SK-N-SH (cell line): ENCODE data around the gene DGKZ. TPM values are rescaled to one million over a fixed set of nuclear protein-coding genes. Genes with fewer than 3 reads are reported as not detected.

Experiments used
- CTCF ChIA-PET: fragments of 300-600, 350-600 bp; formaldehyde crosslinking; extraction: SDS; loops from one replicate; lab custom pipeline; 2021; lab: Yijun Ruan, JAX
- POLR2A ChIA-PET: fragments of 350-600 bp; sonication (Branson Sonifier 250); formaldehyde crosslinking; extraction: SDS; loops from one replicate; lab custom pipeline; 2020; ENCODE audit warnings: antibody characterized with exemption, inconsistent platforms; lab: Yijun Ruan, JAX
- DNase-seq: peaks from one replicate; pipeline ENCODE4 v3.0.0; 2012
- H2AFZ ChIP-seq: fragments of 200-600 bp; sonication (generic); 2 replicates; pipeline ENCODE4 v1.8.1; 2016; ENCODE audit warnings: antibody characterized with exemption, mild to moderate bottlenecking, low read depth
- H3F3A ChIP-seq: fragments of 200-600 bp; sonication (generic); replicated peaks from 2 replicates; pipeline ENCODE3; 2016; ENCODE audit warnings: antibody characterized with exemption, mild to moderate bottlenecking; ENCODE audit not compliant: insufficient read depth
- H3K27ac ChIP-seq, 2 experiments: fragments of 200-500 bp in 1 of 2; fragments of 200-600 bp in 1 of 2; sonication (Bioruptor generic) in 1 of 2; sonication (generic), shearing (Covaris generic) in 1 of 2; 2 replicates each; pipeline versions ENCODE4 v1.5.1 to v1.6.1; 2014 to 2016; ENCODE audit warnings: low read depth in 2 of 2, inconsistent platforms in 1 of 2, low read length in 1 of 2, mild to moderate bottlenecking in 1 of 2, mixed read lengths in 1 of 2
- H3K27me3 ChIP-seq: fragments of 200-600 bp; sonication (generic), shearing (Covaris generic); 2 replicates; pipeline ENCODE4 v1.6.1; 2016; ENCODE audit warnings: mixed run types; ENCODE audit not compliant: insufficient read depth
- H3K36me3 ChIP-seq, 2 experiments: fragments of 200-500 bp in 1 of 2; fragments of 200-600 bp in 1 of 2; sonication (Bioruptor generic) in 1 of 2; sonication (generic) in 1 of 2; replicated peaks in 1 of 2; 2 replicates each; pipeline versions ENCODE3 to v1.5.1; 2014 to 2016; ENCODE audit warnings: low read length in 1 of 2, mild to moderate bottlenecking in 1 of 2; ENCODE audit not compliant: insufficient read depth in 2 of 2, control insufficient read depth in 1 of 2
- H3K4me1 ChIP-seq, 2 experiments: fragments of 200-500 bp in 1 of 2; fragments of 200-600 bp in 1 of 2; sonication (Bioruptor generic) in 1 of 2; sonication (generic), shearing (Covaris generic) in 1 of 2; 2 replicates each; pipeline versions ENCODE4 v1.5.1 to v1.6.1; 2014 to 2016; ENCODE audit warnings: low read depth in 1 of 2, low read length in 1 of 2, mixed run types in 1 of 2; ENCODE audit not compliant: insufficient read depth in 2 of 2, control insufficient read depth in 1 of 2
- H3K4me2 ChIP-seq: fragments of 200-600 bp; sonication (generic), shearing (Covaris generic); 2 replicates; pipeline ENCODE4 v1.6.1; 2017; ENCODE audit warnings: mixed run types
- H3K4me3 ChIP-seq, 2 experiments: fragments of 200-500 bp in 1 of 2; fragments of 200-600 bp in 1 of 2; sonication (Bioruptor generic) in 1 of 2; sonication (generic), shearing (Covaris generic) in 1 of 2; 2 replicates each; pipeline versions ENCODE4 v1.5.1 to v1.8.1; 2014 to 2016; ENCODE audit warnings: low read depth in 2 of 2, inconsistent platforms in 1 of 2, low read length in 1 of 2, mild to moderate bottlenecking in 1 of 2, mixed read lengths in 1 of 2, moderate library complexity in 1 of 2
- H3K79me2 ChIP-seq: fragments of 200-600 bp; sonication (generic); 2 replicates; pipeline ENCODE4 v1.8.1; 2017; ENCODE audit warnings: mild to moderate bottlenecking; ENCODE audit not compliant: insufficient read depth
- H3K9ac ChIP-seq: fragments of 200-600 bp; sonication (generic); 2 replicates; pipeline ENCODE4 v1.6.1; 2017; ENCODE audit warnings: mixed run types
- H3K9me2 ChIP-seq: fragments of 200-600 bp; sonication (generic); 2 replicates; pipeline ENCODE4 v1.6.1; 2017; ENCODE audit warnings: mixed run types
- H3K9me3 ChIP-seq: fragments of 200-600 bp; sonication (generic); 2 replicates; pipeline ENCODE4 v1.6.1; 2017; ENCODE audit warnings: mixed run types, mild to moderate bottlenecking, moderate library complexity
- H4K20me1 ChIP-seq: fragments of 200-600 bp; sonication (generic); 2 replicates; pipeline ENCODE4 v1.6.1; 2017; ENCODE audit warnings: mild to moderate bottlenecking, mixed run types; ENCODE audit not compliant: insufficient read depth
- CTCF ChIP-seq: fragments of 200-600 bp; sonication (generic); IDR thresholded peaks from 2 replicates; pipeline ENCODE4 v1.6.1; 2017; ENCODE audit warnings: antibody characterized with exemption, mild to moderate bottlenecking, moderate library complexity
- ELF1 ChIP-seq: IDR thresholded peaks from 2 replicates; pipeline ENCODE4 v1.4.0; 2012
- EP300 ChIP-seq, 2 experiments: IDR thresholded peaks; 2 replicates each; pipeline versions ENCODE4 v1.4.0 to v1.6.1; 2012; ENCODE audit warnings: borderline replicate concordance in 1 of 2, low read depth in 1 of 2, low read length in 1 of 2
- IRF3 ChIP-seq: fragments of 150-350 bp; IDR thresholded peaks from 2 replicates; pipeline ENCODE4 v1.6.1; 2016; ENCODE audit warnings: mild to moderate bottlenecking, low read depth, low read length
- JUND ChIP-seq: IDR thresholded peaks from 2 replicates; pipeline ENCODE4 v1.4.0; 2012
- MEF2A ChIP-seq: IDR thresholded peaks from 2 replicates; pipeline ENCODE4 v1.4.0; 2012; ENCODE audit warnings: low read depth, borderline replicate concordance
- MXI1 ChIP-seq: IDR thresholded peaks from 2 replicates; pipeline ENCODE4 v1.6.1; 2012; ENCODE audit warnings: mild to moderate bottlenecking, low read depth, low read length, improper control_type of control experiment
- POLR2AphosphoS5 ChIP-seq: IDR thresholded peaks from 2 replicates; pipeline ENCODE4 v1.6.1; 2012; ENCODE audit warnings: low read depth, low read length
- REST ChIP-seq: IDR thresholded peaks from 2 replicates; pipeline ENCODE4 v1.6.1; 2012; ENCODE audit warnings: mild to moderate bottlenecking, low read depth, low read length, moderate library complexity
- TAF1 ChIP-seq: IDR thresholded peaks from 2 replicates; pipeline ENCODE4 v1.6.1; 2012; ENCODE audit warnings: low read depth, mild to moderate bottlenecking, low read length, moderate library complexity, borderline replicate concordance
- USF1 ChIP-seq: IDR thresholded peaks from 2 replicates; pipeline ENCODE4 v1.4.0; 2012; ENCODE audit warnings: low read depth, borderline replicate concordance
- WGBS: methylation state at CpG from one replicate; pipeline ENCODE4 v1.1.6; 2017; ENCODE audit warnings: low lambda C conversion rate; 5-methylcytosine and 5-hydroxymethylcytosine counted together
- polyA plus RNA-seq, 3 experiments: library from polyadenylated mRNA; depleted of rRNA; stranded (reverse); fragments of >200 nt; gene quantifications; 2 replicates each; pipeline ENCODE4 v1.2.3, GENCODE V29; 2012

DGKZ gene
- polyA plus RNA-seq, 1 of the 3 experiments (the other 2 are of a cell fraction) = 33.2 TPM

- no peak for TF ChIP-seq USF1
- no peak for TF ChIP-seq EP300 (IDR thresholded peaks at IDR 0.05; ENCODE audit: borderline replicate concordance in 1 of 2, low read depth in 1 of 2, low read length in 1 of 2)
- TF ChIP-seq, all 33 proteins: peak for 2
These were observed 62.8 kb downstream of the DGKZ start (continued) for GRCh38 chr11:46410021-46410420.

- POLR2A ChIA-PET = no interaction called here
- Histone ChIP-seq H3F3A (no peaks in the 10 kb centered on the region), H3K4me1 (peaks cover 3 to 10% of the 10 kb centered on the region in 2 experiments; a peak in 2 of 4 replicates), H3K9me2 (no peaks in the 10 kb centered on the region), H3K4me2 (no peak overlapping the region), H3K27ac (no peak overlapping the region), H2AFZ (no peak overlapping the region), H3K9ac (no peak overlapping the region), H3K9me3 (no peaks in the 10 kb centered on the region), H3K4me3 (no peak overlapping the region), H4K20me1 (no peaks in the 10 kb centered on the region), H3K36me3 (peaks cover 11 to 36% of the 10 kb centered on the region in 2 experiments), H3K27me3 (no peaks in the 10 kb centered on the region), H3K79me2 (no peaks in the 10 kb centered on the region)
- no peak for TF ChIP-seq IRF3
- CTCF ChIA-PET = interaction anchor here (0.9 to 3.4 kb wide), 6 partner anchors 10 to 115 kb away, joined by 3 to 12 read pairs (median 6); no protein-coding TSS in a partner anchor
- DNase-seq = no peak
- 96% methylated on average over 7 of the region's 9 CpGs for WGBS
These were observed 66.7 kb downstream of the DGKZ start for GRCh38 chr11:46413760-46414465.

GRCh38 chr11:46414466-46414796, 67.2 kb downstream of the DGKZ start:
- Histone ChIP-seq H3F3A (no peaks in the 10 kb centered on the region), H3K9me2 (no peaks in the 10 kb centered on the region), H3K4me2 (no peak overlapping the region), H3K9ac (no peak overlapping the region), H3K9me3 (no peaks in the 10 kb centered on the region), H3K4me3 (no peak overlapping the region), H3K27me3 (no peaks in the 10 kb centered on the region), H3K79me2 (no peaks in the 10 kb centered on the region), H4K20me1 (no peaks in the 10 kb centered on the region), H3K27ac (no peak overlapping the region), H3K4me1 (peaks cover 3 to 10% of the 10 kb centered on the region in 2 experiments; a peak in 2 of 4 replicates), H3K36me3 (peaks cover 11 to 35% of the 10 kb centered on the region in 2 experiments), H2AFZ (no peak overlapping the region)
- DNase-seq = no peak
- ChIA-PET CTCF (interaction anchor here (0.9 to 3.4 kb wide), 5 partner anchors 22 to 115 kb away, joined by 4 to 12 read pairs (median 6); partner anchors contain the start of gene CHRM4), POLR2A (no interaction called here)
- 100% methylated on average over 5 of the region's 5 CpGs for WGBS
- TF ChIP-seq JUND (no peak), POLR2AphosphoS5 (no peak), ELF1 (no peak), CTCF (no peak), MEF2A (no peak), USF1 (no peak), MXI1 (no peak), REST (no peak), TAF1 (no peak)
